NCI-H1694 (cell line): Measurements from ENCODE around the gene KRT6A.
A peak's percentile ranks its signal among the peaks of the same experiment; 100 is the strongest.

Experiments
- DNase-seq: peaks from one replicate; lab custom pipeline; 2025; lab: John Stamatoyannopoulos, UW

Gene KRT6A

GRCh38 chr12:52524898-52525591 is 32.0 kb upstream of the KRT6A start:
- no peak for DNase-seq

DNA sequence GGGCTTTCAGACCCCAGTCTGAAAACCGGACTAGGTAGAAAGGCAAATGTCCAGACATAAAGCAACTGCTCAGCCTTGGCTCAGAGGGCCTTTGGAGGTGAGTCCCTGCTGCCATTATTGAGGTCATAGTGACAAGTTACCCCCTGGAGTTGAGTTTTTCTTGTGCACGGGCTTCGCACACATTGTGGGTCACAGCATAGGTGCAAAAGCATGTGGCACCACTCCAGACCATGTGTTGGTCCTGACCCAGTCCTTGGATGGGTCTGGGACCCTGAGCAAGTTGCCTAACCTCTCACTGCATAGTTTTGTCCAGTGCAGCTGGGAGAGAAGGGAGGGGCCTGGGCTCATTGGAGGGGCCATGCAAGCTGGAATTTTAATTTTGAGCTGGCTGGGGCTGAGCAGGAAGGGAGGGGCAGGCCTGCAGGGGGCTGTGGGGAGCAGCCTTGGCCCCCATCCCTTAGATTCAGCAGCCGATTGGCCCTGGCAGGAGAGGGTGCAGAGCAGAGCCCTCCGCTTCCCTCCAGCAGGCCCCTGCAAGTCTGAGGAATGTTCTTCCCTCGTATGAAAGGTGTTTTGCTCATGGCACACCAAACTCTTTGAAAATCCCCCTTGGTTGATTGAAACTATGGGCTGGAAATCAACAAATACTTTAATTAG is 31.3 kb upstream of the KRT6A start:
- no peak for DNase-seq

DNA sequence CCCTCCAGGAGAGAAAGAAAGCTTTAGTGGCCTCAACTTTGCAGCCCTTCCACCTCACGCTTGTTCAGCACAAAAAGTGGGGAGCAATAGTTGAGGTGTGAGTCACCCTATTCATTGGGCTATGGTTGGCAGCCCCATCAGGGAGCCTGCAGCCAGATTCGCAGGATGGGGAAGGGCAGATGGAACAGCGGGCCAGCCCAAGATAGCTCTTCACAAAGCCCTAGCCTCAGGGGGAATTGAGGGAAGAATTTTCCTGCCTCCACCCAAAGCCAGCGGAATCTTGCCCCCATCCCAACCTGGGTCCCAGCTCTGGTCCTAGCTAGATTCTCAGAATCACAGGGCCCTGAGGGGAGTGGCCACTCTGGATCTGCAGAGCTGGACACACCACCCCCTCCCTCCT is 30.8 kb upstream of the KRT6A start:
- DNase-seq: no peak

GRCh38 chr12:52522346-52523011 is 29.4 kb upstream of the KRT6A start:
- DNase-seq: no peak

DNA sequence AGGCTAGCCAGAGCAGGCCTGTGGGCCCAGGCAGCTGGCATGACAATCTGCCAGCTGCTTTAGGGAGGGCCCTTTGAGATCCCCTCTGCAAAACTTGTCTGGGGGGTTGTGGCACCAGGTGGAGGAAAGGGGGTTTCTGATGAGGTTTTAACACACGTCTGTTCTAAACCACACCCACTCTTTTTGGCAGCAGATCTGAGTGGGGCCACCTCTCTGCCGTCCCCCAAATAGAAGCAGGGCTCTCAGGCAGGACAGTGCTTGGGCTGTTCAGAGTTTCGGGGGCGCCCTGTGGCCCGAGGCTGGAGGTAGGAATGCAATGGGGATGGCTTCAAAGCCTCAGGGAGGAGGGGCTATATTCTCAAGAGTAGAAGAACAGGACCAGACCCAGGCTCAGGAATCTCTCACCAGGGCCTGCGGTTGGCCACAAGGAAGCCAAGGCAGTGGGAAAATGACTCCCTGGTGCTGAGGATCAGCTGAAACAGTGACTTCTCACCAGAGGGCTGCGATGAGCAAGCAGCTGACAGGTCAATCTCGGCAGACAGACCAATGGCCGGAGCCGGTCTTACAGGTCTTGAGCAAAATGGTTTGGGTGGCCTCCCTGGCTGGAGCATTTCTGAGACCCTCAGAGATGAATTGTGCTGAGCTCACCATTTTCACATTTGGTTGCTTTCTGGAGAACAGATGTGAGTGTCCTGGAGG is 28.7 kb upstream of the KRT6A start:
- DNase-seq: no peak

DNA sequence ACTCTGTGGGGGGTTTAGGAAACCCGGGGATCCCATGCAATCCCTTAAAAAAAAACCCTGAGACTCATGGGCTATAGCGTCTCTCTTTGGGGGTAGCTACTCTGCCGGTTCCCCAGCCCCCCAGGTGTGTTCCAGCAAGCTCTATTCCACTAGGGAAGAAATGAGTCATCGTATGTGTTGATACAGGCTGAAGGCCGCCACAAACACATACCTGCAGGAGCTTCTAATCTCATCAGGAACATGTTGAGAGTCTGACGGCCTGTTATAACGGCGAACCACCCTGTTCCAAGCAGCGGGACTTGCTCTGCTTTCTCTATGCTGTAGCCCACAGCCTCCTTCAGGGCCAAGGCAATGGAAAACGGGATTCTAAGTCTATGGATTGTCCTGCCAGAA is 28.1 kb upstream of the KRT6A start:
- no peak for DNase-seq

- no peak for DNase-seq
These were observed 27.0 kb upstream of the KRT6A start, which contains the start of gene KRT5 for GRCh38 chr12:52519826-52520662. TSS of gene KRT5 (minus strand) at chr12:52520394. CDS start at chr12:52520296, 98 bp downstream.

- no peak for DNase-seq
These were observed 26.3 kb upstream of the KRT6A start for GRCh38 chr12:52519387-52519703.

GRCh38 chr12:52518574-52519386 is 25.7 kb upstream of the KRT6A start:
- DNase-seq: no peak

GRCh38 chr12:52517888-52518287 is 24.8 kb upstream of the KRT6A start:
- DNase-seq: no peak

- no peak for DNase-seq
These were observed 24.2 kb upstream of the KRT6A start for GRCh38 chr12:52517005-52517835.

DNA sequence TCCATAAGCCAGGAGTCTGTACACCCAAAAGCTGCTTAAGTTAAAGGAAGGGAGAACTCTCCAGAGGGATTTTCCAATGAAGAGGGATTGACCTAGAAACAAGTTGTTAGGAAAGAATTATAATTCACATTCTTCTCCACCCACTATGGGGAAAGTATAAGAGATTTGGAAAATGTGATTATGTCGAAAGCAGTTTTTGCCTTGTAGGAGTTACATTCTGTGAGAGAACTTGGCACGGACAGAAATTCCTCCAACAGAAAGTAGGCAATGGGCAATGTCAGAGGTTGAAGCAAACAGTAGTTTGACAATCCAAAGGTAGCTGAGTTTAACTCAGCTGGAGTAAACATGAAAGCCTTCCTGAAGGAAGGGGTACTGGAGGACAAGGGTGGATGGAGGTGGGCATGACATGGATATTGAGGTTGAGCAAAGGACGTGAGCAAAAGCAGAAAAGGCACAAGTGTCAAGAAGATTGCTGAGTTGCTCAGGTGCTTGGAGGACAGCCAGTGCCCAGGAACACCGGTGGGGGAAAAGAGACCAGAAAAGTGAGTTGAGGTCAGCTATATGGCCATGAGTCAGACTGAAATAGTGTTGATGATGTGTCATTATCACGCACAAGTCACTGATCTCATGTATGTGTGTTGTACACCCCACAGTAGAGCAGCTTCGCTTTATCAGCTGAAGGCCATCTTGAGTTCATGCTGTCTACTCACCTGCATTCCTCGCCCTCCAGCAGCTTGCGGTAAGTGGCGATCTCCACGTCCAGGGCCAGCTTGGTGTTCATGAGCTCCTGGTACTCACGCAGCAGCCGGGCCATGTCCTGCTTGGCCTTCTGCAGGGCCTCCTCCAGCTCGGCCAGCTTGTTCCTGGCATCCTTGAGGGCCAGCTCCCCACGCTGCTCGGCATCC is 23.1 kb upstream of the KRT6A start:
- no peak for DNase-seq

DNA sequence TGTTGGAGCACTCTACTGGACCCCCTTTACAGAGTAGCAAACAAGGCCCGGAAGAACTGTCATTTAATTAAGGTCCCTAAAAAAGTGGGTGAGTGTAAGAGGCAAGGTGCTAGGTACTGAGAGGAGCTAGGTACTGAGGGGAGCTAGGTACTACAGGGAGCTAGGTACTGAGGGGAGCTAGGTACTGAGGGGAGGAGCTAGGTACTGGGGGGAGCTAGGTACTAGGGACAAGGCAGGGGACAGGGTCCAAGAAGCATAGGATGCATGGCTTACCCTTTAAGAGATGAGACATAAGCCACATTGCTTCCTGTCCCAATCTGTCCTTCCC is 22.2 kb upstream of the KRT6A start:
- DNase-seq: no peak

DNA sequence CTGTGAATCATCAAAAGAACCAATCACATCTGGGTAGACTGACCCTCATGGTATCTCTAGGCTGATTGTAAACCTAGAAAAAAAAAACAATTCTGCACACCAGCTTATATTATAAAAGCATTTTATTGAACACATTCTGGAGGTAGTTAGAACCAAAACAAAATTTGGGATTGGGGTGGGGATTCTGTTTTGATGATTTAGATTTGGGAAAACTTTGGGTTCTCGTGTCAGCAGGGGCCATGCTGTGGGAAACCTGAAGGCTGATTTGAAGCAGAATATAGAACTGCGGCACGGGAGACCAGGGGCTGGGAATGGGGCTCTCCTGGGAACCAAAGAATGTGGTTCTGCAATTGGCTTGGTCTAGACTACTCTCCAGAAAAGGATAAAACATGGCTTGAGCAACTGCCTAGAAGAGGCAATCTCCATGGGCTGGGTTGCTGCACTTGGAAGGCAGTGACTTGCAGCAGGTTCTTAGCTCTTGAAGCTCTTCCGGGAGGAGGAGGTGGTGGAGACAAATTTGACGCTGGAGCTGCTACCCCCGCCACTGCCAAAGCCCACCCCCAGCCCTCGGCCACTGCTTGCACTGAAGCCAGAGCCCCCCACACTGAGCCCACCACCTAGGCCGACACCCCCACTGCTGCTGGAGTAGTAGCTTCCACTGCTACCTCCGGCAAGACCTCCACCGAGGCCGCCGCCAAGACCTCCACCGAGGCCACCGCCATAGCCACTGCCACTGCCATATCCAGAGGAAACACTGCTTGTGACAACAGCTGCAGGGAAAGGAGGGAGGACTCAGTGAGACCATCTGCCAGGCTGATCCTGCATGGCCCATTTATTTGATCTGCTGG is 21.6 kb upstream of the KRT6A start:
- no peak for DNase-seq

DNA sequence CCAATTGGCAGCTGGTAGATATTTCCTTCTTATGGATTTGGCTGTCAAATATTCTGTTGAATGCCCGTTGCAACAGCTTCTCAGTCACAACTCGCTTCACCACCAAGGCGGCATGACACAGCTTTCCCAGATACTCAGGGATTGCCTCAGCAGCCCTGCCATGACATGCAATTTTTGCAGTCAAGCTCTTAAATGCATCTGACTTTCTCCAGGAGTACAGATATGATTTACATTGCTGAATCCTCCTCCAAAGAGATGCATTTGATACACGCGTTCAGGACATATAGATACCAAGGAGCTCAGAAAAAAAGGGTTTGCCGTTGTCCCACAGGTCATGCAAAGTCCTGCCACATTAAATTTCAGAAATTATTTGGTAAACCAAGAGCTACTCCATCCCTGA is 20.7 kb upstream of the KRT6A start:
- no peak for DNase-seq

- no peak for DNase-seq
These were observed 15.2 kb upstream of the KRT6A start for GRCh38 chr12:52508211-52508610.

DNA sequence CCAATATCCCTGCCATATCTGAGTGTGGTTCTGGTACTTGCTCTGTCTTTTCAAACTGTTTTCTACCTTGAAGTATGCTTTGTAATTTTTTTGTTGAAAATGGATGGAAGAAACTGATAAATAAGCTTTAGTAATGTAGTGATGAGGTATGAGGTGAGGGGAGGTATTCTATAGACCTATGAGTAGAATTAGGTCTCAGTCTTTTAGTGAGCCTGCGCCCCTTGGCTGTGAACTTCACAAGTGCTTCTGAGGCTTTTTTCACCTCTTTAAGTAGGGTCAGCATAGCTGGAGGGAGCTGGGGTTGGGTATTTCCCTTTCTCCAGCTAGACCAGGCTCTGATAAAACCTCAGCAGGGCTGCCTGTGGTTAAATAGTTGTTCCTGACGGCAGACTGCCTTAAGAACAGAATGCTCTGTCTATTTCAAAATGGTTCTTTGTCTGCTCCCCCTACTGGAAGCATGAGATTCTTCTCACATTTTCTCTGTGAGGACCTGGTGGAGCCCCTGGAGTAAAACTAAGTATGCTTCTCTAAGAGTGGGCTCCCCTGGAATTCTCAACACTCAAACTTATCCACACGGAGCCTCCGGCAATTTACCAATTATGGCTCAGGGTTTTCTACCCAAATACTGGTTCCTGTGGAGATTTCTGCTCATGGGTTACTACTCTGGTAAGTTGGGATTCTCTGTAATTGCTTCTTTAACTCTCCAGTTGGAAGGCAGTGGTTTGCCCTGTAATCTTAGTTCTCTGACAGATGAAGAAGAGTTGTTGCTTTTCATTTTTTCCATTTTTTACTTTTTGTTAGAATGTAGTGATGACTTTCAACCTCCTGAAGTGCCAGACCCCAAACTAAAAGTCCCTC is 14.0 kb upstream of the KRT6A start:
- DNase-seq: peak; percentile 10
